Right cardiac atrium (tissue), 5 donors: ENCODE measurements around the gene PPIF. TPM values are rescaled to one million over a fixed set of nuclear protein-coding genes. Genes with fewer than 3 reads are reported as not detected.

Source experiments
- ATAC-seq, 2 donors: fragments of 200-7000 bp; cut with Tn5 transposase; one replicate each; pipeline versions ENCODE4 v1.8.0 to v1.9.1; 2020; ENCODE audit warnings: moderate library complexity in 2 of 2, mild to moderate bottlenecking in 1 of 2
- DNase-seq, 3 donors: peaks; one replicate each; pipeline ENCODE4 v3.0.0-alpha.2; 2020
- H3K27ac ChIP-seq: one replicate; pipeline ENCODE4 v1.5.1; 2013; ENCODE audit warnings: mild to moderate bottlenecking, low read length, control low read depth, moderate library complexity
- H3K27me3 ChIP-seq: one replicate; pipeline ENCODE4 v1.6.1; 2013; ENCODE audit not compliant: control insufficient read depth, insufficient read depth
- H3K4me1 ChIP-seq: one replicate; pipeline ENCODE4 v1.6.1; 2013; ENCODE audit warnings: low read length; ENCODE audit not compliant: control insufficient read depth, insufficient read depth
- H3K4me3 ChIP-seq: one replicate; pipeline ENCODE4 v1.5.1; 2013; ENCODE audit warnings: low read length, control low read depth
- H3K9me3 ChIP-seq: one replicate; pipeline ENCODE4 v1.6.1; 2013; ENCODE audit warnings: low read length; ENCODE audit not compliant: control insufficient read depth
- WGBS: extraction: QIAGEN DNeasy Blood & Tissue Kit; methylation state at CpG from one replicate; pipeline ENCODE4 v1.1.7; 2013; 5-methylcytosine and 5-hydroxymethylcytosine counted together
- intact Hi-C, 4 donors: fragments of 100-400 bp; cut with DNase I; formaldehyde crosslinking; loops; one replicate each; pipeline versions ENCODE4 v1.11.0 to v1.14.0; 2022 to 2023
- long read RNA-seq, 4 donors: library from polyadenylated mRNA; unstranded; transcript quantifications; one replicate each; pipeline ENCODE4 v2.0.0, GENCODE V29; 2020 to 2021
- polyA plus RNA-seq: library from polyadenylated mRNA; stranded (reverse); fragments of 200-250 nt; gene quantifications from one replicate; pipeline ENCODE4 v1.2.3, GENCODE V29; 2013
- total RNA-seq, 4 donors: library from RNA; stranded (reverse); fragmentation: NEBNext Ultra II Directional; extraction: Animal tissue kit (Norgen Biotek cat#: 25700); gene quantifications; one replicate each; pipeline ENCODE4 v1.2.1, GENCODE V29; 2021
- donor health status: healthy with polysubstance abuse.
- donor health status: DM: no; HTN: yes; CAD: no.
- donor health status: DM: no; HTN: no; CAD: no.
- donor health status: DM: no; HTN: yes; CAD: no; lungs with severe emphysema.
- donor health status: DM: yes; HTN: yes; CAD: no.

The PPIF gene
- total RNA-seq (100 to 1,000 TPM in 3 of 4 donors, 10 to 100 TPM in 1; 91.8 to 121 (median 110) TPM), polyA plus RNA-seq (97.7 TPM)
- long read RNA-seq, donor 1, transcript PPIF-202 (6 exons, 821 nt): minor isoform, 15 of 441 reads
- long read RNA-seq, donor 1, transcript PPIF-201 (6 exons, 2,190 nt): major isoform, 401 of 441 reads
- long read RNA-seq, donor 1, partial matches to known transcripts: 19 of 441 reads
- long read RNA-seq, donor 1, other reads (novel, unspliced or antisense): 6 of 441 reads
- long read RNA-seq, donor 2, transcript PPIF-201 (6 exons, 2,190 nt): major isoform, 186 of 205 reads
- long read RNA-seq, donor 2, partial matches to known transcripts: 6 of 205 reads
- long read RNA-seq, donor 2, other reads (novel, unspliced or antisense): 10 of 205 reads
- long read RNA-seq, donor 3, transcript PPIF-202 (6 exons, 821 nt): minor isoform, 18 of 823 reads
- long read RNA-seq, donor 3, transcript PPIF-201 (6 exons, 2,190 nt): major isoform, 745 of 823 reads
- long read RNA-seq, donor 3, partial matches to known transcripts: 18 of 823 reads
- long read RNA-seq, donor 3, other reads (novel, unspliced or antisense): 42 of 823 reads
- long read RNA-seq, donor 4, transcript PPIF-202 (6 exons, 821 nt): minor isoform, 7 of 164 reads
- long read RNA-seq, donor 4, transcript PPIF-201 (6 exons, 2,190 nt): major isoform, 138 of 164 reads
- long read RNA-seq, donor 4, partial matches to known transcripts: 3 of 164 reads
- long read RNA-seq, donor 4, other reads (novel, unspliced or antisense): 16 of 164 reads

DNA sequence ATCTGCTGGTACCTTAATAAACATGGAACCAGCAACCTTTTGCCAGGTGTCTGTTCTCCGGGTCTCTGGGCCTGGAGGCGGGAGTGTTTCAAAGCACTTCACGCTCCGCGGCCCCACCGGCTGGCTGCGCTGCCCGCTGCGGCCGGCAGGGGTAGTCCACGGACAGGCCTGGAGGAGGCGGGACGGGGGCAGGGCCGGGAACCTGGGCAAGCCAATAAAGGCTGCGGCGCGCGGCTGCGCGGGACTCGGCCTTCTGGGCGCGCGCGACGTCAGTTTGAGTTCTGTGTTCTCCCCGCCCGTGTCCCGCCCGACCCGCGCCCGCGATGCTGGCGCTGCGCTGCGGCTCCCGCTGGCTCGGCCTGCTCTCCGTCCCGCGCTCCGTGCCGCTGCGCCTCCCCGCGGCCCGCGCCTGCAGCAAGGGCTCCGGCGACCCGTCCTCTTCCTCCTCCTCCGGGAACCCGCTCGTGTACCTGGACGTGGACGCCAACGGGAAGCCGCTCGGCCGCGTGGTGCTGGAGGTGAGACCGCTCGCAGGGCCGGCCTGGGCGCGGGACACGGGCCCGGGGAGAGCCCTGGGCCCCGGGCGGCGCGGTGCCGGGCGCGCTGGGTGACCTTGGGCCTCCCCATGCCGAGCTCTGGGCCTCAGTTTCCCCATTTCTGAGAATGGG is at the start of gene PPIF:
Gene PPIF, plus strand, starts transcription at position 244 of the 668 bp plus-strand sequence. Its CDS starts 80 bp downstream, at position 324.
- peak within 1 kb of the TSS; percentile 75 for H3K27ac ChIP-seq
- H3K9me3 ChIP-seq: no peaks in the 10 kb centered on the region
- intact Hi-C loops: no loop called here
- no peaks in the 10 kb centered on the region for H3K27me3 ChIP-seq
- under 1% methylated on average over 75 of the region's 77 CpGs for WGBS
- peak; percentile 96 to 99 (median 98) for DNase-seq
- ATAC-seq: peak; percentile 87 to 92
- H3K4me3 ChIP-seq: peak within 1 kb of the TSS; percentile 56
- H3K4me1 ChIP-seq: peaks cover 19% of the 10 kb centered on the region

DNA sequence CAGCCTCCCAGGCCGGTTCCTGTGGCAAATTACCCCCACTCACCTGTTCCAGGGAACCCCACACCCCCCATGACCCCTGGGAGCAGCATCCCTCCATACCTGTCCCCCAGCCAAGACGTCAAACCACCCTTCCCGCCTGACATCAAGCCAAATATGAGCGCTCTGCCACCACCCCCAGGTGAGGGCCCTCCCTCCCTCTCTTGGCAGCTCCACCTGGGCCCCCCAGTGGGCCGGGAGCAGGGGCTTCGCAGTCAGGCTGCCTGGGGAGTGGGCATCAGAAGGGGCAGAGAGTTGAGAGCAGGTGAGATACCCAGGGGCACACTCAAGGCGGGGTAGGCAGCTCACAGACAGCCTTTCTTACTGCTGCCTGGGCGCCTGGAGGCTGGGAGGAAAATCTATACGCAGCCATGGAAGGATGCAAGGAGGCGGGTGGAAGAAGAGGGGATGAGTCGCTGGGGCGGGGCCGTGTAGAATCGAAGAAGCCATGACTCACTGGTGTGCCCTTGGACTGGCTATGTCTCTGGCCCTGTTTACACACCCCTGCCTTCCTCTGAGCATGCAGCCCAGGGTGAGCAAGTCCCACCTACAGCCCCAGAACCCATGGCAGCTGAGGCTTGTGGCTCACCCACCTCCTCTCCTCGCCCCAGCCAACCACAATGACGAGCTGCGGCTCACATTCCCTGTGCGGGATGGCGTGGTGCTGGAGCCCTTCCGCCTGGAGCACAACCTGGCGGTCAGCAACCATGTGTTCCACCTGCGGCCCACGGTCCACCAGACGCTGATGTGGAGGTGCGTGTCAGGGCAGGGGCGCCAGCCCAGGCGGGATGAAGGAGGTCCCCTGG is 48.6 kb upstream of the PPIF start:
- no peaks in the 10 kb centered on the region for H3K4me1 ChIP-seq
- no peak overlapping the region for H3K27ac ChIP-seq
- 85% methylated on average over 27 of the region's 27 CpGs for WGBS
- ATAC-seq (peak; percentile 28 to 71), DNase-seq (peak; percentile 67 to 81 (median 70))
- intact Hi-C loops: no loop called here
- H3K27me3 ChIP-seq: no peaks in the 10 kb centered on the region
- H3K9me3 ChIP-seq: no peaks in the 10 kb centered on the region
- no peak overlapping the region for H3K4me3 ChIP-seq

DNA sequence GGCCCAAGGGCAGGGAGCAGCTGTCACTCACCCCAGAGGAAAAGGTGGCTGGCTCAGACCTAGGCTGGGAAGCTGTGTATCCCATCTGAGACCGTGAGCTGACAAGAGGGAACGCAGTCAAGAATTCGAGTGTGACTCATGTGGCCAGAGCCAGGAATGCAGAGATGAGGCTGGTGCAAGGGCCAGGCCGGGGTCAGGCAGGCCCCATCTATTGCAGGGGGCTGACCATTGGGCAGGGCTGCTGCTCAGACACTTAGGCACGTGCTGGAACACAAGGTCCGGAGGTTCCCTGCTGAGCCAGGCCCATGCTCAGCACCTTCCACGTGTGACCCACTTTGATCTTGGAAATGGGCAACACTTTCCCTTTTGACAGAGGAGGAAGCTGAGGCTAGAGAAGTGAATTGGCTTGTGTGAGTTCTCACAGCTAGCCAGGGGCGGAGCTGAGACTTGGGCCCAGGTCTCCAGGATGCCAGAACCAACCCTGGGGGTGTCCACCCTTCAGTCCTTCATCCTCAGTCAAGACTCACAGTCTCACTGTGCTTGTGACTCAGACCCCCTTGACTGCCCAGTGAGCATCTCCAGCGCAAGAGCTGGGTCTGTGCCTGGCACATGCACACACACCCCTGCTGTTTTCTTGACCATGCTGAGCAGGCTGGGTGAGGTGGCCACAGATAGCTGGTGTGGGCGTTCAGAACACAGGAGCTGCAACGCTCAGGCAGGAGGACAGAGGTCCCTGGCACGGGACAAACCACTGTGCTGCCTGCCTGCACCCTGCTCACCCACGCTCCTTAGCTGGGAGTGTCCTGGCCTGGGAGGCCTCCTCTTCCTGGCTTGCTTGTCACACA is 47.6 kb upstream of the PPIF start:
- H3K4me3 ChIP-seq: no peak overlapping the region
- H3K4me1 ChIP-seq: no peaks in the 10 kb centered on the region
- peak; percentile 44 to 56 for ATAC-seq
- H3K27ac ChIP-seq: peak overlapping the region; percentile 10
- no peaks in the 10 kb centered on the region for H3K9me3 ChIP-seq
- WGBS: 74% methylated on average over 13 of the region's 13 CpGs
- DNase-seq: peak; percentile 35 to 69 (median 68)
- intact Hi-C loops: no loop called here
- no peaks in the 10 kb centered on the region for H3K27me3 ChIP-seq

DNA sequence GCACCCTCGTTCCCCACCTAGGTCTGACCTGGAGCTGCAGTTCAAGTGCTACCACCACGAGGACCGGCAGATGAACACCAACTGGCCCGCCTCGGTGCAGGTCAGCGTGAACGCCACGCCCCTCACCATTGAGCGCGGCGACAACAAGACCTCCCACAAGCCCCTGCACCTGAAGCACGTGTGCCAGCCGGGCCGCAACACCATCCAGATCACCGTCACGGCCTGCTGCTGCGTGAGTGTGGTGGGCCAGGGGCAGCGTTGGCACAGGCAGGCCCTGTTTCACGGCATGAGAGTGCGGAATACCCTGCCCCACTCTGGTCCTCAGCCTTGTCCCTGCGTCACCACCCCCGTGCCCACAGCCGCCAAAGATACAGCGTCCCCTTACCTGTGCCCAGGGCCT is 46.6 kb upstream of the PPIF start:
- ATAC-seq (no peak), DNase-seq (peak in 2 of 3 donors; percentile 47 to 52)
- Histone ChIP-seq H3K9me3 (no peaks in the 10 kb centered on the region), H3K27ac (no peak overlapping the region), H3K27me3 (no peaks in the 10 kb centered on the region), H3K4me3 (no peak overlapping the region), H3K4me1 (no peaks in the 10 kb centered on the region)
- 92% methylated on average over 24 of the region's 24 CpGs for WGBS
- intact Hi-C loops: no loop called here

DNA sequence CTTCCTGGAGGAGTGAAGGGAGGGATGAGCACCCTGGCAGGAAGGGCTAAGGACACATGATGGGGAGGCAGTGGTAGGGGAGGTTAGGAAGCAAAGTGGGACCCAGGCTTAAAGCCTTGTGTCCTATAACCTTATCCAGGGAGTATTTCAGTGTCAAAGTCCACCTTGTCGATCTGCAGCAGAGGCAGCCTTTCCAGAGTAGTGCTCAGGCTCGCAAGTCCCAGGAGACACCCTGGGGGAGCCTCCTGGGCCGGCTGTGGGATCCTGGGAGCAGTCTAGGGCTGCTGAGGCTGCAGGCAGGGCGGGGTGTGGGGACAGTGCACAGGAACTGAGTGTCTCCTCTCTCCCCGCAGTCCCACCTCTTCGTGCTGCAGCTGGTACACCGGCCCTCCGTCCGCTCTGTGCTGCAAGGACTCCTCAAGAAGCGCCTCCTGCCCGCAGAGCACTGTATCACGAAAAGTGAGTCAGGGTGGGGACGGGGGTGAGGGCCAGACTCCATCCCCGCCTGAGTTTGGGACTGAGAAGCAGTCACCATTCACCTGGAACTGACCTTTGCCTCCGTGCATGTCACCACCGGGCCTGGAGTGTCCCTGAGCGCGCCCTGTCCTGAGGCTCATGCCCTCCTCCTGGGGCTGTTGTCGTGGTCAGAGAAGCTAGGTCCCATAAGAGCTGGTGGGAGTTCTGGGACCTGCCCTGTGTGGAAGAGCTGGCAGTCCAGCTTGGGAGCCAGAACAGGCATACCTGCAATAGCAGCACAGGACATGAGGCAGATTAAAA is 45.3 kb upstream of the PPIF start:
- intact Hi-C loops: no loop called here
- H3K4me1 ChIP-seq: no peaks in the 10 kb centered on the region
- no peak for ATAC-seq
- H3K27me3 ChIP-seq: no peaks in the 10 kb centered on the region
- no peak overlapping the region for H3K27ac ChIP-seq
- H3K9me3 ChIP-seq: no peaks in the 10 kb centered on the region
- 89% methylated on average over 19 of the region's 19 CpGs for WGBS
- H3K4me3 ChIP-seq: no peak overlapping the region
- peak in 1 of 3 donors; percentile 40 for DNase-seq

DNA sequence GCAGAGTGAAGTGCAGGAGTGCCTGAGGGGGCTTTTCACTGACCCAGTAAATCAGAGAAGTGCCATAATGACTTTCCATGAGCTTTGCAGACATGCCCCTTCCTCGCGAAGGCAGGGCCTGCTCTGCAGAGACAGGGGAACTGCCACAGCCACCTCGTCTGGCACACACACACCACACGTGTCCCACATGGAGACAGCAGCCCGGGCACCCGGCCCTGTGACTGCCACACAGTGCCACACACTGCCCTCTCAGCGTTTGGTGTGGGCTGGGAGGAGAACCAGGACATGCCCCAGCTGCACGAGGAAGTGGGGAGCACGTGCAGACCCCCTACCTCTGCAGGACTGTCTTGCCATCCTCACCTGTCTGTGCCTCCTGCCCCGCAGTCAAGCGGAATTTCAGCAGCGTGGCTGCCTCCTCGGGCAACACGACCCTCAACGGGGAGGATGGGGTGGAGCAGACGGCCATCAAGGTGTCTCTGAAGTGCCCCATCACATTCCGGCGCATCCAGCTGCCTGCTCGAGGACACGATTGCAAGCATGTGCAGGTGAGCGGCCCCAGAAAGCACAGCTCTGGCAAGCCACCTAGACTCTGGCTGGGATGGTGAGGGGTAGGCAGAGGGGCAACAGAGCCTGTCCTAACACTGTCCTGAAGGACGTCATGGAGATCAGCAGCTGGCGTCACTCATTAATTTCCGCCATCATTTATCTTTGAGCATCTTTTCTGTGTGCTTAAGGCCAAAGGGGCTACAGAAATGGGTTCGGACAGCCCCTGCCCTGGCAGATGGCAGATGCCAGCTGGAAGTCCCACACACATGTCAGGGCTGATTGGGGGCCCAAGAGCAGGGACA is 43.4 kb upstream of the PPIF start:
- 87% methylated on average over 25 of the region's 25 CpGs for WGBS
- intact Hi-C loops: no loop called here
- H3K4me3 ChIP-seq: no peak overlapping the region
- no peaks in the 10 kb centered on the region for H3K27me3 ChIP-seq
- no peak overlapping the region for H3K27ac ChIP-seq
- ATAC-seq (no peak), DNase-seq (no peak)
- H3K9me3 ChIP-seq: no peaks in the 10 kb centered on the region
- no peaks in the 10 kb centered on the region for H3K4me1 ChIP-seq

DNA sequence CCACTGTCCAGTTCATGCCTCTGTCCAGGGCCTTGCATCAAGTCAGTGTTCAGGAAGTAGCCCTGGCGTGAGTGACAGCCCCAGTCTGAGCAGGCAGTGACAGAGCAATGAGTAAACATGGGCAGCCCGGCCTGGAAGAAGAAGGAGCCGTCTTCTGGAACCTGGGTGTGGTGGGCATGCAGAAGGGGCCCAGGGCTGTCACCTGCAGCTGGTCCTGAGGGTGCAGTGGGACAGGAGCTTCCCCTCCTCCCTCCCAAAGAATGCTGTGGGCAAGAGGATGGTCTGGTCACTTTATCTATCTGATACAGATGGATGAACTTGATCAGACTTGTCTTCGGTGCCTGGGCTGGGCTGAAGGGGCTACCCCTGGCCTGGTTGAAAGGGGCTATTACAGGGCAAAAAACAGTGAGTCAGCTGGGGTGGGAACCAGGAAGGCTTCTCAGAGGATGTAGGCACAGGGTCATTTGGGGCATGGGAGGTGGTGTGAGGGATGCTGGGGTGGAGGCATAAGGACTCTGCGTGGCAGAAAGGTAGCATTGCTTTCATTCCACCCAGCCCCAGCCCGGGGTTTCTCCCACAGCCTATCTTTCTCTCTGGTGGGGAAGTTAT is 42.7 kb upstream of the PPIF start:
- intact Hi-C loops: no loop called here
- H3K9me3 ChIP-seq: no peaks in the 10 kb centered on the region
- H3K4me1 ChIP-seq: no peaks in the 10 kb centered on the region
- no peaks in the 10 kb centered on the region for H3K27me3 ChIP-seq
- H3K4me3 ChIP-seq: no peak overlapping the region
- no peak for ATAC-seq
- WGBS: 79% methylated on average over 6 of the region's 6 CpGs
- no peak for DNase-seq
- no peak overlapping the region for H3K27ac ChIP-seq

DNA sequence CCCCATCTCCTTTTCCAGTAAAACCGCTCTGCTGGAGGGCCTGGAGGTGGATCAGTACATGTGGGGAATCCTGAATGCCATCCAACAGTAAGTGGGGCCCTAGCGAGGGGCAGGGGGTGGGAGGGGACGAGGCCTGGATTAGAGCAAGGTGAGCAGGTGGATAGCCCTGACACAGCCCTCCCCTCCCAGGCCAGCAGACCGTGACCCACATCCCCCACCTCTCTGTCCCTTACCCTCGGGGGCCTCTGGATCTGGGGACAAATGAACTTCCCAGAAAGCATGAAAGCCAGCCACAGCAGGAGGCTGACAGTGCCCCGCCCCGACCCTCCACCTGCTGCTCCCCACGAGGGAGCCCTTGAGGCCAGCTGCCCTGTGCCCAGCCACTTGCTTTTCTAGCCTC is 41.8 kb upstream of the PPIF start:
- WGBS: 86% methylated on average over 8 of the region's 8 CpGs
- Histone ChIP-seq H3K4me3 (no peak overlapping the region), H3K27ac (no peak overlapping the region), H3K9me3 (no peaks in the 10 kb centered on the region), H3K4me1 (no peaks in the 10 kb centered on the region), H3K27me3 (no peaks in the 10 kb centered on the region)
- intact Hi-C loops: no loop called here
- ATAC-seq: no peak
- no peak for DNase-seq
